Astrocyte (in vitro differentiated cells and primary cell): Measurements from ENCODE around the gene NKD1. TPM values are rescaled to one million over a fixed set of nuclear protein-coding genes. Genes with fewer than 3 reads are reported as not detected.

Experiments used
- DNase-seq: peaks from one replicate; pipeline ENCODE4 v3.0.0-alpha.2; 2010; ENCODE audit warnings: low read depth
- FAIRE-seq: peaks from 2 replicates; lab custom pipeline; 2011; peaks lifted over from hg19 to GRCh38; lab: Jason Lieb, UNC
- H2AFZ ChIP-seq: 2 replicates; pipeline ENCODE4 v1.6.0; 2012; ENCODE audit warnings: low read depth, low read length, inconsistent platforms
- H3K27ac ChIP-seq: 2 replicates; pipeline ENCODE4 v1.5.1; 2011; ENCODE audit warnings: low read depth, low read length, inconsistent platforms
- H3K27me3 ChIP-seq: 2 replicates; pipeline ENCODE4 v1.6.0; 2011; ENCODE audit warnings: low read length, inconsistent platforms; ENCODE audit not compliant: insufficient read depth
- H3K36me3 ChIP-seq: 2 replicates; pipeline ENCODE4 v1.5.1; 2011; ENCODE audit warnings: low read length, inconsistent platforms; ENCODE audit not compliant: insufficient read depth
- H3K4me1 ChIP-seq: 2 replicates; pipeline ENCODE4 v1.5.1; 2011; ENCODE audit warnings: low read length, inconsistent platforms; ENCODE audit not compliant: insufficient read depth
- H3K4me2 ChIP-seq: 2 replicates; pipeline ENCODE4 v1.6.0; 2012; ENCODE audit warnings: low read length, inconsistent platforms
- H3K4me3 ChIP-seq: 2 replicates; pipeline ENCODE4 v1.5.1; 2011; ENCODE audit warnings: low read depth, mild to moderate bottlenecking, low read length, inconsistent platforms; ENCODE audit not compliant: insufficient read depth
- H3K79me2 ChIP-seq: 2 replicates; pipeline ENCODE4 v1.6.0; 2012; ENCODE audit warnings: mild to moderate bottlenecking, low read length, inconsistent platforms; ENCODE audit not compliant: insufficient read depth
- H3K9ac ChIP-seq: 2 replicates; pipeline ENCODE4 v1.6.0; 2012; ENCODE audit warnings: mild to moderate bottlenecking, low read length, inconsistent platforms
- H3K9me3 ChIP-seq: 2 replicates; pipeline ENCODE4 v1.5.1; 2012; ENCODE audit warnings: low read depth, mild to moderate bottlenecking, low read length, inconsistent platforms; ENCODE audit not compliant: insufficient read depth
- H4K20me1 ChIP-seq: 2 replicates; pipeline ENCODE4 v1.6.0; 2012; ENCODE audit warnings: low read length, inconsistent platforms; ENCODE audit not compliant: insufficient read depth
- H3K27ac Mint-ChIP-seq: one replicate; pipeline ENCODE4 v1.8.0; 2021; ENCODE audit warnings: mild to moderate bottlenecking, mixed read lengths; ENCODE audit not compliant: unreplicated experiment
- H3K27me3 Mint-ChIP-seq: one replicate; pipeline ENCODE4 v1.8.0; 2021; ENCODE audit warnings: low read depth, mixed read lengths; ENCODE audit not compliant: unreplicated experiment
- H3K36me3 Mint-ChIP-seq: one replicate; pipeline ENCODE4 v1.8.0; 2021; ENCODE audit warnings: low read depth, mixed read lengths; ENCODE audit not compliant: unreplicated experiment
- H3K4me1 Mint-ChIP-seq: one replicate; pipeline ENCODE4 v1.8.0; 2021; ENCODE audit warnings: low read depth, mixed read lengths; ENCODE audit not compliant: unreplicated experiment
- H3K4me3 Mint-ChIP-seq: one replicate; pipeline ENCODE4 v1.8.0; 2021; ENCODE audit warnings: mild to moderate bottlenecking, moderate library complexity, mixed read lengths; ENCODE audit not compliant: unreplicated experiment
- H3K9me3 Mint-ChIP-seq: one replicate; pipeline ENCODE4 v1.8.0; 2021; ENCODE audit warnings: mild to moderate bottlenecking, mixed read lengths; ENCODE audit not compliant: unreplicated experiment
- CTCF ChIP-seq: IDR thresholded peaks from 2 replicates; pipeline ENCODE4 v1.5.1; 2011; ENCODE audit warnings: low read depth, mild to moderate bottlenecking, inconsistent platforms, low read length, moderate library complexity; ENCODE audit not compliant: insufficient read depth
- EZH2 ChIP-seq: IDR thresholded peaks from 2 replicates; pipeline ENCODE4 v1.6.1; 2012; ENCODE audit warnings: mild to moderate bottlenecking, low read length, inconsistent platforms; ENCODE audit not compliant: insufficient read depth
- total RNA-seq: library from RNA; stranded (reverse); gene quantifications from 2 replicates; pipeline ENCODE4 v1.2.1, GENCODE V29; 2021

Gene NKD1
- total RNA-seq, 1 donor from 2014 or later, result 9.1 TPM

- TF ChIP-seq CTCF, result no peak
- TF ChIP-seq EZH2, result no peak
- Mint-ChIP-seq H3K9me3 (peaks cover 4% of the 10 kb centered on the region), H3K27ac (no peak overlapping the region), H3K36me3 (no peaks in the 10 kb centered on the region), H3K4me3 (no peak overlapping the region), H3K27me3 (peaks cover 33% of the 10 kb centered on the region), H3K4me1 (peaks cover 6% of the 10 kb centered on the region)
- FAIRE-seq (no peak), DNase-seq (peak; percentile 26)
- no peak overlapping the region for H2AFZ ChIP-seq
- no peaks in the 10 kb centered on the region for H4K20me1 ChIP-seq
- H3K4me2 ChIP-seq, result no peak overlapping the region
- no peaks in the 10 kb centered on the region for H3K9me3 ChIP-seq
- no peak overlapping the region for H3K9ac ChIP-seq
- H3K27me3 ChIP-seq, result peaks cover 5% of the 10 kb centered on the region
- H3K4me3 ChIP-seq, result no peak overlapping the region
- no peaks in the 10 kb centered on the region for H3K79me2 ChIP-seq
- H3K4me1 ChIP-seq, result no peaks in the 10 kb centered on the region
- no peaks in the 10 kb centered on the region for H3K36me3 ChIP-seq
- no peak overlapping the region for H3K27ac ChIP-seq
Observed at GRCh38 chr16:50696575-50697420, 148.6 kb downstream of the NKD1 start.

- no peaks in the 10 kb centered on the region for H3K4me1 ChIP-seq
Observed at GRCh38 chr16:50697421-50697715, 149.2 kb downstream of the NKD1 start.

More at GRCh38 chr16:50697421-50697715, 149.2 kb downstream of the NKD1 start:
- TF ChIP-seq EZH2 (no peak), CTCF (no peak)
- H3K9me3 Mint-ChIP-seq, result peaks cover 4% of the 10 kb centered on the region
- DNase-seq (no peak), FAIRE-seq (no peak)
- no peaks in the 10 kb centered on the region for H4K20me1 ChIP-seq
- H3K27me3 ChIP-seq, result peaks cover 5% of the 10 kb centered on the region
- no peaks in the 10 kb centered on the region for H3K79me2 ChIP-seq
- H3K27ac Mint-ChIP-seq, result peak overlapping the region; percentile 34
- no peak overlapping the region for H3K9ac ChIP-seq
- no peak overlapping the region for H3K4me3 ChIP-seq
- peaks cover 6% of the 10 kb centered on the region for H3K4me1 Mint-ChIP-seq
- H2AFZ ChIP-seq, result peak overlapping the region; percentile 86
- H3K9me3 ChIP-seq, result no peaks in the 10 kb centered on the region
- H3K4me2 ChIP-seq, result peak overlapping the region; percentile 82
- H3K27ac ChIP-seq, result no peak overlapping the region
- no peaks in the 10 kb centered on the region for H3K36me3 Mint-ChIP-seq
- H3K4me3 Mint-ChIP-seq, result no peak overlapping the region
- H3K27me3 Mint-ChIP-seq, result peaks cover 31% of the 10 kb centered on the region
- no peaks in the 10 kb centered on the region for H3K36me3 ChIP-seq
